ENCODE data around the gene EVX2.

The EVX2 gene

GRCh38 chr2:176096243-176096985 is 12.7 kb upstream of the EVX2 start:
- DNase-seq (ENCODE audit: low spot score), result no peak

- DNase-seq (ENCODE audit: low spot score), result no peak
Measured at GRCh38 chr2:176095421-176095820, 11.7 kb upstream of the EVX2 start.

- no peak for DNase-seq (ENCODE audit: low spot score)
Measured at GRCh38 chr2:176094349-176094748, 10.6 kb upstream of the EVX2 start.

GRCh38 chr2:176093898-176094249 is 10.1 kb upstream of the EVX2 start:
- no peak for DNase-seq (ENCODE audit: low spot score)

GRCh38 chr2:176093145-176093897 is 9.6 kb upstream of the EVX2 start:
- DNase-seq (ENCODE audit: low spot score), result no peak

- no peak for DNase-seq (ENCODE audit: low spot score)
Measured at GRCh38 chr2:176092270-176093144, 8.7 kb upstream of the EVX2 start, which contains the start of gene HOXD13. HOXD13 (plus strand) TSS chr2:176092721; CDS start chr2:176092891, 170 bp downstream.

- DNase-seq (ENCODE audit: low spot score), result no peak
Measured at GRCh38 chr2:176091329-176092258, 7.8 kb upstream of the EVX2 start.

- no peak for DNase-seq (ENCODE audit: low spot score)
Measured at GRCh38 chr2:176090862-176091261, 7.1 kb upstream of the EVX2 start.

- DNase-seq (ENCODE audit: low spot score), result no peak
Measured at GRCh38 chr2:176089843-176090395, 6.2 kb upstream of the EVX2 start.

GRCh38 chr2:176088937-176089842 is 5.4 kb upstream of the EVX2 start:
- no peak for DNase-seq (ENCODE audit: low spot score)

- peak; percentile 81 for DNase-seq (ENCODE audit: low spot score)
Measured at GRCh38 chr2:176088048-176088936, 4.5 kb upstream of the EVX2 start.

- no peak for DNase-seq (ENCODE audit: low spot score)
Measured at GRCh38 chr2:176087330-176088047, 3.7 kb upstream of the EVX2 start.

- no peak for DNase-seq (ENCODE audit: low spot score)
Measured at GRCh38 chr2:176085861-176086771, 2.4 kb upstream of the EVX2 start.

- DNase-seq (ENCODE audit: low spot score), result no peak
Measured at GRCh38 chr2:176085120-176085788, 1.5 kb upstream of the EVX2 start.

GRCh38 chr2:176084611-176085119 is 903 bp upstream of the EVX2 start:
- DNase-seq (ENCODE audit: low spot score), result no peak
